MM.1S (cell line): ENCODE measurements around the gene CHAF1B.

Source experiments
- CTCF ChIP-seq: fragments of 300-600 bp; sonication (generic); IDR thresholded peaks from 2 replicates; pipeline ENCODE4 v1.5.1; 2016; ENCODE audit warnings: antibody characterized with exemption, low read length, mixed read lengths
- EZH2phosphoT487 ChIP-seq: fragments of 300-600 bp; sonication (generic); IDR thresholded peaks from 2 replicates; pipeline ENCODE4 v1.6.1; 2018; ENCODE audit warnings: antibody characterized with exemption, low read length

GRCh38 chr21:36412916-36413315 lies 27.7 kb downstream of the CHAF1B start:
- TF ChIP-seq CTCF, result no peak
- TF ChIP-seq EZH2phosphoT487, result no peak
